Suprapubic skin (tissue), 4 donors: ENCODE data around the gene C12orf50.

Experiments used
- CTCF ChIP-seq, 2 donors: fragments of 200-600 bp in 1 of 2; fragments of 450-650 bp in 1 of 2; sonication (generic) in 1 of 2; IDR thresholded peaks; one replicate each; pipeline ENCODE4 v1.5.1; 2016 to 2019; ENCODE audit warnings: antibody characterized with exemption in 2 of 2, mild to moderate bottlenecking in 1 of 2, moderate library complexity in 1 of 2
- POLR2A ChIP-seq, 2 donors: fragments of 450-650 bp; IDR thresholded peaks; one replicate each; pipeline ENCODE4 v1.6.1; 2017; ENCODE audit warnings: antibody characterized with exemption in 2 of 2, mild to moderate bottlenecking in 2 of 2, moderate library complexity in 2 of 2
- POLR2AphosphoS5 ChIP-seq, 3 donors: sonication (generic); formaldehyde crosslinking; IDR thresholded peaks; one replicate each; pipeline ENCODE4 v1.6.1; 2017; ENCODE audit warnings: antibody characterized with exemption in 3 of 3

DNA sequence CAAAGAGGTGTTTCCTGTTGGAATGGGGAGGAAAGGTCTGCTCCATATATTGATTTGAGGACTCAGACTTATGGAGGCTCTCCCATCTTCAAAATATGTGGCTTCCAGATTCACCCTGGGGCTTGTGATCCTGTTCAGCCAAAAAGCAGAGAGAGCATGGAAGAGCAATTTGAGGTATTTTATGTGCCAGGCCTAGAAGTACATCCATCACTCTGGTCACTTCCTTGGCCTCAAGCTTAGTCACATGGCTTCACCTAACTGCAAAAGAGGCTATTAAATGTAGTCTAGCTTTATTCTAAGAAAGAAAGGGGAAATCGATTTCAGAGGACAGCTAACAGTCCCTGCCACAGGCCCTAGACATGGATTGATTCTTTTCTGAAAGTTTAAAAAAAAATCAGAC is 86.2 kb downstream of the C12orf50 start:
- TF ChIP-seq POLR2AphosphoS5 (IDR thresholded peaks at IDR 0.05) (no peak), POLR2A (IDR thresholded peaks at IDR 0.05) (no peak), CTCF (IDR thresholded peaks at IDR 0.05) (no peak)
